ENCODE measurements around the gene IL4I1. TPM values are rescaled to one million over a fixed set of nuclear protein-coding genes. Genes with fewer than 3 reads are reported as not detected.

IL4I1 gene
- total and polyA plus RNA-seq, 2 of the 8 experiments (the other 6 are each of a cell fraction or from before 2014, with no cell fraction given), result 0.41 to 0.76 TPM

- Histone ChIP-seq H4K91ac (replicated peaks; ENCODE audit: insufficient read length, low read length) (no peak overlapping the region), H3K79me1 (ENCODE audit: low read depth, low read length) (peaks cover 20% of the 10 kb centered on the region), H2BK12ac (ENCODE audit: low read depth, low read length) (no peak overlapping the region), H2BK120ac (replicated peaks; ENCODE audit: low read depth, low read length) (no peak overlapping the region), H3K23ac (ENCODE audit: insufficient read length) (no peak overlapping the region), H3K9me3 (ENCODE audit: insufficient read depth in 2 of 2, low read depth in 1 of 2, low read length in 1 of 2) (no peaks in the 10 kb centered on the region), H2BK15ac (ENCODE audit: low read length) (no peak overlapping the region), H3K4me3 (ENCODE audit: extremely low read depth in 1 of 4, insufficient read depth in 2 of 4, low read depth in 3 of 4, low read length in 4 of 4) (no peak overlapping the region), H3K14ac (ENCODE audit: insufficient read length) (no peak overlapping the region), H3K56ac (replicated peaks; ENCODE audit: insufficient read length, low read depth, low read length) (no peak overlapping the region), H3K36me3 (ENCODE audit: control insufficient read depth in 2 of 4, insufficient read depth in 4 of 4, low read length in 3 of 4) (peaks cover 21 to 67% (median 41%) of the 10 kb centered on the region in 4 experiments), H4K20me1 (replicated peaks in 1 of 2; ENCODE audit: control insufficient read depth in 1 of 2, insufficient read depth in 2 of 2, low read length in 2 of 2) (peaks cover 48 to 62% of the 10 kb centered on the region in 2 experiments), H3K27me3 (replicated peaks in 1 of 4; ENCODE audit: control insufficient read depth in 3 of 4, extremely low read depth in 1 of 4, insufficient read depth in 3 of 4, low read length in 3 of 4) (no peaks in the 10 kb centered on the region; a peak in 1 of 7 replicates), H4K5ac (ENCODE audit: insufficient read length, low read depth, low read length) (no peak overlapping the region), H3K9ac (replicated peaks in 1 of 4; ENCODE audit: extremely low read depth in 1 of 4, low read depth in 3 of 4, low read length in 3 of 4) (no peak overlapping the region), H3K18ac (ENCODE audit: extremely low read depth, low read length) (no peak overlapping the region), H3K27ac (ENCODE audit: low read depth, low read length) (no peak overlapping the region), H2BK5ac (ENCODE audit: low read depth, low read length) (no peak overlapping the region), H2AK5ac (ENCODE audit: low read depth, low read length) (no peak overlapping the region), H3K4me1 (replicated peaks in 1 of 4; ENCODE audit: control insufficient read depth in 3 of 4, insufficient read depth in 4 of 4, low read length in 3 of 4) (peaks cover 0 to 9% (median 8%) of the 10 kb centered on the region in 4 experiments; a peak in 6 of 7 replicates), H2AFZ (ENCODE audit: low read length) (no peak overlapping the region), H3K4me2 (ENCODE audit: insufficient read depth in 1 of 2, low read depth in 2 of 2, low read length in 2 of 2) (no peak overlapping the region), H3K23me2 (ENCODE audit: low read depth, low read length) (peaks cover 6% of the 10 kb centered on the region; the same call in 1 of the 2 replicates), H3K79me2 (ENCODE audit: control insufficient read depth in 1 of 2, insufficient read depth in 2 of 2, low read length in 2 of 2) (peaks cover 15 to 28% of the 10 kb centered on the region in 2 experiments), H3K4ac (replicated peaks; ENCODE audit: insufficient read length, low read depth, low read length) (no peak overlapping the region), H4K8ac (ENCODE audit: extremely low read depth, insufficient read depth, low read length) (no peak overlapping the region; the same call in 1 of the 2 replicates), H2BK20ac (ENCODE audit: low read length) (no peak overlapping the region)
- FAIRE-seq, result no peak
- POLR2A ChIA-PET (ENCODE audit: partially characterized antibody), result interaction anchor here (0.7 to 12.4 kb wide), 8 partner anchors 10 to 213 kb away, joined by 3 to 247 read pairs (median 4); partner anchors contain the start of genes AKT1S1, PNKP and TBC1D17
- CTCF ChIA-PET (ENCODE audit: partially characterized antibody), result interaction anchor here (3.0 kb wide), 1 partner anchor 8 kb away, joined by 13 read pairs; no protein-coding TSS in a partner anchor
- WGBS, 2 experiments (ENCODE audit: extremely low coverage in 1 of 2, insufficient coverage in 1 of 2, insufficient read length in 1 of 2, insufficient replicate concordance in 2 of 2, low coverage in 1 of 2, low lambda C conversion rate in 2 of 2, missing lambda C conversion rate in 1 of 2), result 85% methylated on average over 19 of the region's 21 CpGs; no CpG with 5 or more reads in 1 of the 2 experiments
- no peak for DNase-seq (ENCODE audit: low read depth in 1 of 2, low spot score in 2 of 2)
These were observed 40.8 kb downstream of the IL4I1 start for GRCh38 chr19:49855676-49856573.

Measured in H1 (cell line).